HFF-Myc (cell line): Measurements from ENCODE around the gene TGM6.
A peak's percentile ranks its signal among the peaks of the same experiment; 100 is the strongest.
"Not testable (repeated sequence)": the region's sequence is repeated elsewhere in the genome, so short reads cannot be mapped to it uniquely, and the experiment has no call there.

Experiments
- DNase-seq: peaks from one replicate; pipeline ENCODE4 v3.0.0-alpha.2; 2011; ENCODE audit warnings: low read depth; ENCODE audit errors: extremely low read depth
- H3K4me3 ChIP-seq: replicated peaks from 2 replicates; pipeline ENCODE4 v1.5.1; 2011; ENCODE audit warnings: low read depth, mild to moderate bottlenecking, control low read depth, low read length
- TF ChIP-seq, protein P1 (sequence below): IDR thresholded peaks from 2 replicates; pipeline ENCODE4 v1.5.1; 2012; ENCODE audit warnings: mild to moderate bottlenecking, low read depth, low read length, control low read depth; ENCODE audit errors: missing control alignments

TGM6 gene

DNA sequence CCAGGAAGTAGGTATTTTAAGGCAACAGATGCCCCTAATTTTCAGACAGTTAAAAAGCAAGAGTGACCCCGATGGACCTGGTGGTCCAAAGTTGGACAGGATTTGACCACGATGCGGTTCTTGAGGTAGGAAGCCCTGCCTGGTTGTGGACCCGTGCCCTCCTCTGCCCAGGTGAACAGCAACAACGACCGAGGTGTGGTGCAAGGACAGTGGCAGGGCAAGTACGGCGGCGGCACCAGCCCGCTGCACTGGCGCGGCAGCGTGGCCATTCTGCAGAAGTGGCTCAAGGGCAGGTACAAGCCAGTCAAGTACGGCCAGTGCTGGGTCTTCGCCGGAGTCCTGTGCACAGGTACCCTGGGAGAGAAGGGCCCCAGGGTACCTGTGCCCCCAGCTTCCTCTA lies 18.7 kb downstream of the TGM6 start:
- no peak overlapping the region for H3K4me3 ChIP-seq
- no peak for DNase-seq
- TF ChIP-seq, protein P1, sequence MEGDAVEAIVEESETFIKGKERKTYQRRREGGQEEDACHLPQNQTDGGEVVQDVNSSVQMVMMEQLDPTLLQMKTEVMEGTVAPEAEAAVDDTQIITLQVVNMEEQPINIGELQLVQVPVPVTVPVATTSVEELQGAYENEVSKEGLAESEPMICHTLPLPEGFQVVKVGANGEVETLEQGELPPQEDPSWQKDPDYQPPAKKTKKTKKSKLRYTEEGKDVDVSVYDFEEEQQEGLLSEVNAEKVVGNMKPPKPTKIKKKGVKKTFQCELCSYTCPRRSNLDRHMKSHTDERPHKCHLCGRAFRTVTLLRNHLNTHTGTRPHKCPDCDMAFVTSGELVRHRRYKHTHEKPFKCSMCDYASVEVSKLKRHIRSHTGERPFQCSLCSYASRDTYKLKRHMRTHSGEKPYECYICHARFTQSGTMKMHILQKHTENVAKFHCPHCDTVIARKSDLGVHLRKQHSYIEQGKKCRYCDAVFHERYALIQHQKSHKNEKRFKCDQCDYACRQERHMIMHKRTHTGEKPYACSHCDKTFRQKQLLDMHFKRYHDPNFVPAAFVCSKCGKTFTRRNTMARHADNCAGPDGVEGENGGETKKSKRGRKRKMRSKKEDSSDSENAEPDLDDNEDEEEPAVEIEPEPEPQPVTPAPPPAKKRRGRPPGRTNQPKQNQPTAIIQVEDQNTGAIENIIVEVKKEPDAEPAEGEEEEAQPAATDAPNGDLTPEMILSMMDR, result no peak

DNA sequence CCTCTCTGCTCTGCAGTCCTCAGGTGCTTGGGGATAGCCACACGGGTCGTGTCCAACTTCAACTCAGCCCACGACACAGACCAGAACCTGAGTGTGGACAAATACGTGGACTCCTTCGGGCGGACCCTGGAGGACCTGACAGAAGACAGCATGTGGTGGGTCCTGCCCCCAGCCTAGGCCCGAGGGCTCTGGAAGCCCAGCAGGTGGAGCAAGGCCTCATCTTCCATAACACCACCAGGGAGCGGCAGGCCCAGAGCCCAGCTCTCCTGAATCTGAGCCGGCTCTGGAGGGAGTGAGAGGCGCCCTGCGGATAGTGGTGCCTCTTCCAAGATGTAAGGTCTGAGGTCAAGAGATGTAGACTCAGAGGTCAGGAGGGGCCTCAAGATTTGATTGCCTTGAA lies 19.6 kb downstream of the TGM6 start:
- TF ChIP-seq, protein P1, result no peak
- DNase-seq, result no peak
- H3K4me3 ChIP-seq, result no peak overlapping the region

DNA sequence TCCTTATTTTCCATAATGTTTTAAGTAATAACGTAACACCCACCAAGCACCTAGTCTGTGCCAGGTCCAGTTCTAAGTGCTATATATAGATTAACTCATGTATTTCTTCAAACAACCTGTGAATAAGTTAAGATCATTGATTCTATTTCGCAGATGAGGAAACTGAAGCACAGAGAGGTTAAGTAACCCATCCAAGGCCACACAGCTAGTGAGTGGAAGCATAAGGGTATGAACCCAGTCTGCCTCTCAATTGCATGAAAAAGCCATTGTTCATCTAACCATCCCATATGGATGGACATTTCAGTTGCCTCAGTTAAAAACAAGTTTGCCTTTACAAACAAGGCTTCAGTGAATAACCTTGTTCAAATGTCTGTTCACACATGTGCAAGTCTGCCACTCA lies 20.8 kb downstream of the TGM6 start:
- no peak overlapping the region for H3K4me3 ChIP-seq
- TF ChIP-seq, protein P1, result no peak
- no peak for DNase-seq

DNA sequence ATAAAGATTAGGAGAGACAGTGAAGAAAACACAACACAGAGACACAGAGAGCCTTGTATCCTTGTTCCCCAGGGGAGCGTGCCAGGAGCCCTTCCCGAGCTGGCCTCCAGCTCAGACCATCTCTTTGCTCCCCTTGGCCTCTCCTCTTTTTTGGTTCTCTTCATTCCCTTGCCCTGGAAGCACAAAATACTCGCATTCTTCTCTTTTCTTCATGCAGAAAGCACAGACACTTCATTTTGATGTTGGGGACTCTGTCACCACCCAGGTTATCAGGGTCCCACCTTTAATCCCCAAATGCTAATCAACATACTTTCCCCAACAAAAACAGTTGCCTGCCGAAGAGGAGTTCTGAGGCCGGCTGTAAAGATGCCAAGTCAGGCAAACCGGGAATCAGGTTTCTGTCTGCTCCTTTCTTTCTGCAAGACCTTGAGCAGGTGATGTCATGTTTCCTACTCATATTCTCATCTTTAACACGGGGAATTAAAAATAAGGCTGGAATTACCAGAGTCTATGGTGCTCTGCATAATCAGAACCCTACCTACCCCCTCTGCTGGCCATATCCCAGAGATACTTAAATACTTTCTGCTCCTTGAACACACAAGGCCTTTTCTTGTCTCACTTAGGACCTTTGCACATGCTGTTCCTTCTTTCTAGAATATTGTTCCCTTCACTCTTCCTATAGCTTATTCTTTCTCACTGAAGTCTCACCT lies 21.7 kb downstream of the TGM6 start:
- DNase-seq, result peak; percentile 22
- no peak overlapping the region for H3K4me3 ChIP-seq
- TF ChIP-seq, protein P1, result peak; percentile 44

DNA sequence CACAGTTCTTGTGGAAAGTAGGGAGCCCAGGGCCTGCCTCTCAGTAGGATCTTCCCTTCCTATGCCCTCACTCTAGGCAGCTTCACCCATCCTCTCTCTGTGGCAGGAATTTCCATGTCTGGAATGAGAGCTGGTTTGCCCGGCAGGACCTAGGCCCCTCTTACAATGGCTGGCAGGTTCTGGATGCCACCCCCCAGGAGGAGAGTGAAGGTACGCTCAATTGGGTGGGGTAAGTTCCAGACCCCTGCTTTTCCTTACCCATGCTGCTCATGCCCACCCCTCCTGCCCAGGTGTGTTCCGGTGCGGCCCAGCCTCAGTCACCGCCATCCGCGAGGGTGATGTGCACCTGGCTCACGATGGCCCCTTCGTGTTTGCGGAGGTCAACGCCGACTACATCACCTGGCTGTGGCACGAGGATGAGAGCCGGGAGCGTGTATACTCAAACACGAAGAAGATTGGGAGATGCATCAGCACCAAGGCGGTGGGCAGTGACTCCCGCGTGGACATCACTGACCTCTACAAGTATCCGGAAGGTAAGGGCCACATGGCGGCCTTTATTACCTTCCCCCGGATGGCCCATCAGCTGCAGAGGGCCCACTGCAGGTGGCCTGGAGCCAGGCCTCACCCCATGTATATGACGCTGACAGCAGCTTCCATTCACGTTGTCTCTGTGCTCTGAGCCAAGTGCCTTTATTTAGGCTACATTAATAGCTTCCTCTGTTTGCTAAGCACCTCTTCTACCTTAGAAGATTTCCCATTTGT lies 22.8 kb downstream of the TGM6 start:
- no peak overlapping the region for H3K4me3 ChIP-seq
- DNase-seq, result no peak
- TF ChIP-seq, protein P1, result no peak

DNA sequence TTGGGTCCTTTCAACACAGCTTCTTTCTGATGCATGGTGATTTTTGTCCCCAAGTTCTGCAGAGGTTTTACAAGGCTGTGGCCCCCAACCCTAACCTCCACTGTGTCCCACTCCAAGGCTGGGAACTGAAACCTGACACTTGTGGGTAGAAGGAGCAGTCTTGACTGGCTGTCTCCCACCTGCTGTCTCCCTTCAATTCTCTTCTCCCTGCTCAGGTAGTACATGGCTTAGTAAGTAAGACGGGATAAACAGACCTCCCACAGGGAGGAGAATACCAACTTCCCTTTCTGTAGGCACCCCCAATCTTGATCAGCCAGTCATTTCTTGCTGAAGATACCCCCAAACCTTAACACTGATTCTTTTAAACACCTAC lies 25.0 kb downstream of the TGM6 start:
- TF ChIP-seq, protein P1, result no peak
- DNase-seq, result no peak
- no peak overlapping the region for H3K4me3 ChIP-seq

DNA sequence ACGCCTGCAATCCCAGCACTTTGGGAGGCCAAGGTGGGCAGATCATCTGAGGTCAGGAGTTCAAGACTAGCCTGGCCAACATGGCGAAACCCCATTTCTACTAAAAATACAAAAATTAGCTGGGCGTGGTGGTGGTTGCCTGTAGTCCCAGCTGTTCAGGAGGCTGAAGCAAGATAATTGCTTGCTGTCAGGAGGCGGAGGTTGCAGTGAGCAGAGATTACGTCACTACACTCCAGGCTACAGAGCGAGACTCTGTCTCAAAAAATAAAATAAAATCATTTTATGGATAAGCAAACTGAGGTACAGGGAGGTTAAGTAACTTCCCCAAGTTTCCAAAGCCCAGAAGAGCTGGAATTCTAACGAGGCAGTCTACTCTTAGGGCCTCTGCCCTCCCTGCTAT lies 26.7 kb downstream of the TGM6 start:
- not testable (repeated sequence) for DNase-seq

More for the DNA sequence above, 26.7 kb downstream of the TGM6 start:
- H3K4me3 ChIP-seq, result not testable (repeated sequence)
